ENCODE data around the gene FUBP3.
A peak's percentile ranks its signal among the peaks of the same experiment; 100 is the strongest.

Gene FUBP3

DNA sequence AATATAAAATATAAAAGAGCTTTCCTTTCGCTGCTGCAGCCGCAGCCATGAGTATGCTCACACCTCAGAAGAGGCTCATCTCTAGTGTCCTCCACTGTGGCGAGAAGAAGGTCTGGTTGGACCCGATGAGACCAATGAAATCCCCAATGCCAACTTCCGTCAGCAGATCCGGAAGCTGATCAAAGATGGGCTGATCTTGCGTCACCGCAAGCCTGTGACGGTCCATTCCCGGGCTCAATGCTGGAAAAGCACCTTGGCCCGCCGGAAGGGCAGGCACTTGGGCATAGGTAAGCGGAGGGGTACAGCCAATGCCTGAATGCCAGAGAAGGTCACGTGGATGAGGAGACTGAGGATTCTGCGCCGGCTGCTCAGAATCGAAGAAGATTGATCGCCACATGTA, 72.4 kb downstream of the FUBP3 start:
- Histone ChIP-seq H3K4me1 (ENCODE audit: control insufficient read depth, insufficient read depth, low read length, poor library complexity, severe bottlenecking) (no peaks in the 10 kb centered on the region), H3K4me3 (ENCODE audit: extremely low read depth, insufficient read depth, low read length, poor library complexity, severe bottlenecking) (no peak overlapping the region), H3K27ac (ENCODE audit: low read depth, low read length, severe bottlenecking) (no peak overlapping the region), H3K36me3 (ENCODE audit: control insufficient read depth, insufficient read depth, low read length) (no peaks in the 10 kb centered on the region), H3K9me3 (ENCODE audit: control insufficient read depth, low read length) (no peaks in the 10 kb centered on the region)
- WGBS, 2 experiments (ENCODE audit: insufficient coverage in 2 of 2): 93% methylated on average over 13 to 18 of the region's 18 CpGs

DNA sequence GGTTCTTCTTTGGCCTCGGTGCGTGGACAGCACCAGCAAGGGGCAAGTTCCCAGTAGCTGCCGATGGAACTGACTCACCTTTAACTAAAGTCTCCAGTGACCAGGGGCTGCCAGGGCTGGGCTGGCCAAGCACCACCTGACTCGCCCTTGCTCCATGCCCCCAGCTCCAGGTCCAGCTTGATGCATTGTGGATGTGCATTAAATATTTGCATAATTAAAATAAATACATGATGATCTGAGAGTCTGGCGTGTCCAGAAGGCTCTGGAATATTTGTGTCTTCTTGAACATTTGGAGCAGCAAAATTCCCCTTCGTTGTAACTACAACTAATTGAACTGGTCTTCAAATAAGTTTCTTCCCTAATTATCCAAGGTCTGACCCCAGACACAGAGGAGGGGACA, 75.5 kb downstream of the FUBP3 start:
- Histone ChIP-seq H3K36me3 (ENCODE audit: control insufficient read depth, insufficient read depth, low read length) (no peaks in the 10 kb centered on the region), H3K4me3 (ENCODE audit: extremely low read depth, insufficient read depth, low read length, poor library complexity, severe bottlenecking) (no peak overlapping the region), H3K9me3 (ENCODE audit: control insufficient read depth, low read length) (no peaks in the 10 kb centered on the region), H3K27ac (ENCODE audit: low read depth, low read length, severe bottlenecking) (no peak overlapping the region), H3K4me1 (ENCODE audit: control insufficient read depth, insufficient read depth, low read length, poor library complexity, severe bottlenecking) (no peaks in the 10 kb centered on the region)
- 88 to 90% methylated on average over 3 to 4 of the region's 6 CpGs for WGBS, 2 experiments (ENCODE audit: insufficient coverage in 2 of 2)

DNA sequence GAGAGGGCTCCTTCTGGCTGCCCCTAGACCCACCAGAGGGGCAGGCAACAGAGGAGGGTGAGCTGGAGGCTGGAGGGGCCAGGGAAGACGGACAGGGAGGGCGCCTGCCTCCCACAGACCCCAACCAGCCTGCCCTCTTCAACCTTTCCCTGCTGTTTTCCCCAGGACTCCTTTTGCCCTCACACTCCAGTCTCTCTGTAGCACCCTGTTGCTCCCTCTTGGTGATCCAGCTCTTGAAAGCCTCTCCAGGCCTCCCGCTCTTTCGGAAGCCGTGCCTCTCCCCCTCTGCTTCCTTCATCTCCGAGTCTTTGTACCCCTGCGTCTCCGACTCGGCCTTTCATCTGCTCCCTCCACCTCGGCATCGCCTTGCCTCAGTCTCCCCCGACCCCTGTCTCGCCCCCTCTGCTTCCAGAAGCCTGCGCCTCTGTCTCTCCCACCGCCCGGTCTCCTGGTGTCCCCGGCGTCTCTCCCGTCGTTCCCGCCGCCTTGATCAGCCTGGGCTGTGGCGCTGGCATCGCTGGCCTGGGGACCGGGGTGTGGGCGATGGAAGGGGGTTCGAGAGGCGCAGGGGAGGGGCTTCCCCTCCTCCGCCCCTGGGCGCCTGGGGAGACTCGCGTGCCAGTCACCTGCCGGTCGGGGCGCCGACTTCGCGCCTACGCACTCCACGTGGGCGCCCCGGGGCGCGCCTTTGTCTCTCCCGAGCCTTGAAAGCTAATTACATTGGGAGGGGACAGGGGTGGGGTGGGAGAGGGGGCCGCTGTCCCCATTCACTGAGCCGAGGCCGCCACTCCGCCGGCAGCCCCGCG, 79.7 kb downstream of the FUBP3 start:
- 14 to 24% methylated on average over 21 to 29 of the region's 52 CpGs for WGBS, 2 experiments (ENCODE audit: insufficient coverage in 2 of 2)
- Histone ChIP-seq H3K4me3 (ENCODE audit: extremely low read depth, insufficient read depth, low read length, poor library complexity, severe bottlenecking) (no peak overlapping the region), H3K36me3 (ENCODE audit: control insufficient read depth, insufficient read depth, low read length) (no peaks in the 10 kb centered on the region)

DNA sequence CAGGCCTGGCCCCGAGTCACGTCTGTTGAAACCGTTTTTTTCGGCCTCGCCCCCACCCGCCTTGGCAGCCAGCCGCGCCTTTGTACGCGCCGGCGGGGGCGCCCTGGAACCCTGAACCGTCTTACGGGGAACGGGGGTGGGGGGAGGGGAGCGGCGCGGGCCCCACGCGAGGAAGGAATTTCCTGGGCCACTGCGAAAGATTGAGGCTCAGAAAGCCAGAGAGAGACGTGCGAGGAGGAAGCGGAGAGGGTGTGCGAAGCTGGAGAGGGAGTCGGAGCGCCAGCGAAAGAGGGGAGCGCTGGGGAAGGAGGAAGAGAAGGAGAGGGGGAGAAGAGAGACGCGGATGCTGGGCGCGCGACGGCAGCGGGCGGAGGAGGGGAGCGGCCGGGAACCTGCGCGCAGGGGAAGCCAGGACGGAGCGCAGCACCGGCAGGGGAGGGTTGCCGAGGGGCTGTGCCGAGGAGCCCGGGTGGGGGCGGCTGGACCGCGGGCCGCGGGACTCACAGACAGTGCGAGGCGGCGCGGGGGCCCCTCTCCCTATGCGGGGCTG, 80.4 kb downstream of the FUBP3 start:
- no peaks in the 10 kb centered on the region for H3K9me3 ChIP-seq (ENCODE audit: control insufficient read depth, low read length)
- H3K4me1 ChIP-seq (ENCODE audit: control insufficient read depth, insufficient read depth, low read length, poor library complexity, severe bottlenecking): peaks cover 2% of the 10 kb centered on the region
- H3K27ac ChIP-seq (ENCODE audit: low read depth, low read length, severe bottlenecking): no peak overlapping the region
- WGBS, 2 experiments (ENCODE audit: insufficient coverage in 2 of 2): 0 to 1% methylated on average over 34 to 55 of the region's 58 CpGs
- H3K4me3 ChIP-seq (ENCODE audit: extremely low read depth, insufficient read depth, low read length, poor library complexity, severe bottlenecking): no peak overlapping the region
- no peaks in the 10 kb centered on the region for H3K36me3 ChIP-seq (ENCODE audit: control insufficient read depth, insufficient read depth, low read length)

More for the DNA sequence above, 79.7 kb downstream of the FUBP3 start:
- no peak overlapping the region for H3K27ac ChIP-seq (ENCODE audit: low read depth, low read length, severe bottlenecking)
- no peaks in the 10 kb centered on the region for H3K9me3 ChIP-seq (ENCODE audit: control insufficient read depth, low read length)
- peaks cover 2% of the 10 kb centered on the region for H3K4me1 ChIP-seq (ENCODE audit: control insufficient read depth, insufficient read depth, low read length, poor library complexity, severe bottlenecking)

DNA sequence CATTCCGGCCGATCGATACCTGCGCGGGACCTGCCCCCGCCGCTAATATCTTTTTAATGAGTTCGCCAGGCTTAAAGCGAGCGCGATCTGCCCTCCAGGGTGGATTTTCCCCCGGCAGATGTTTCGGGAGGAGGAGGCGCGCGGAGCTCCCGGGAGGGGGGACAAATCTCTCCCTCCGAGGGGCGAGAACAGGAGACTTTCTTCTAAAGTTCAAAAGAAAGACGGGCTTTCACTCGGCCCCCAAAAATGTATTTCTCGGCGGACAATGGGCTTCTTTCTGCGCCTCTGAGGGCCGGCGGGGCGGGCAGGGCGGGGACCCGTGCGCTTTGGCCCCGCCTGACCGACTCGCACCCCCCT, 80.9 kb downstream of the FUBP3 start:
- no peak overlapping the region for H3K27ac ChIP-seq (ENCODE audit: low read depth, low read length, severe bottlenecking)
- H3K4me3 ChIP-seq (ENCODE audit: extremely low read depth, insufficient read depth, low read length, poor library complexity, severe bottlenecking): peak overlapping the region; percentile 5
- H3K4me1 ChIP-seq (ENCODE audit: control insufficient read depth, insufficient read depth, low read length, poor library complexity, severe bottlenecking): peaks cover 2% of the 10 kb centered on the region
- WGBS, 2 experiments (ENCODE audit: insufficient coverage in 2 of 2): 0 to 1% methylated on average over 23 to 33 of the region's 33 CpGs
- H3K36me3 ChIP-seq (ENCODE audit: control insufficient read depth, insufficient read depth, low read length): no peaks in the 10 kb centered on the region
- no peaks in the 10 kb centered on the region for H3K9me3 ChIP-seq (ENCODE audit: control insufficient read depth, low read length)

DNA sequence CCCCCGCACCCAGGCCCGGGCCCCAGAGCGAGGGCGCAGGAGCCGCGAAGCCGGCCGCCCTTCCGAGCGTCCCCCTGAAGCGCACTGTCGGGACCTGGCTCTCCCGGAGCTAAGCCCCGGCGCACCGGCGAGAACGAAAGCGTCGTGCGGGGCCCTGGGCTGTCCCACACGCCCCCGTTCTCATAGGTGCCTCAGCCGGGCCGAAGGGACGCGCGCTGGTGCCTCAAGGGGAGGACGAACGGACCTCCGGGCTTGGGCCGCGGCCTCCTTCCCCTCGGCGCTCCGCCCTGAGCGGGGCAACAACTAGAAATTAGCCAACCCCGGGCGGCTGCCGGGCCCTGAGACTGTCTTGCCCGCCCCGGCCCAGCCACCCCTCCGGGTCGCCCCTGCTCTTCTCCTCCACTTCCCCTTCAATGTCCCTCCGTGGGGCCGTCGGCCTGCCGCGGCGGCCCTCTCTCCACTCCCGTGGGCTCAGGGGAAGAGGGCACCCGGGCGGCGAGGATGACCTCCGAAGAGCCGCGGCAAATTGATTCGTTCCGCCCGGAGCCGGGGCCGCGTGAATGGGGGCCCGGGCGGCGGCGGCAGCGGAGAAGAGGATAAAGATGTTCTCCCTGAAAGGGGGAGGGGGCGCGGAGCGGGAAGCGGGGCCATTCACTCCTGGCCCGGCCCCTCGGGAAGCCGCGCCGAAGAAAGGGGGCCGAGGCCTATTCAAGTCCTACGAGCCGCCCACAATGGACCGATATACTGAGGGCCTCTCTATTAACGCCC, 81.5 kb downstream of the FUBP3 start:
- Histone ChIP-seq H3K4me3 (ENCODE audit: extremely low read depth, insufficient read depth, low read length, poor library complexity, severe bottlenecking) (peak overlapping the region; percentile 5), H3K27ac (ENCODE audit: low read depth, low read length, severe bottlenecking) (no peak overlapping the region), H3K4me1 (ENCODE audit: control insufficient read depth, insufficient read depth, low read length, poor library complexity, severe bottlenecking) (peaks cover 6% of the 10 kb centered on the region), H3K36me3 (ENCODE audit: control insufficient read depth, insufficient read depth, low read length) (no peaks in the 10 kb centered on the region), H3K9me3 (ENCODE audit: control insufficient read depth, low read length) (no peaks in the 10 kb centered on the region)
- WGBS, 2 experiments (ENCODE audit: insufficient coverage in 2 of 2): 0 to 1% methylated on average over 53 to 79 of the region's 82 CpGs

- WGBS, 2 experiments (ENCODE audit: insufficient coverage in 2 of 2): 1 to 2% methylated on average over 42 to 44 of the region's 47 CpGs
- Histone ChIP-seq H3K4me3 (ENCODE audit: extremely low read depth, insufficient read depth, low read length, poor library complexity, severe bottlenecking) (no peak overlapping the region), H3K27ac (ENCODE audit: low read depth, low read length, severe bottlenecking) (no peak overlapping the region), H3K36me3 (ENCODE audit: control insufficient read depth, insufficient read depth, low read length) (no peaks in the 10 kb centered on the region), H3K9me3 (ENCODE audit: control insufficient read depth, low read length) (no peaks in the 10 kb centered on the region), H3K4me1 (ENCODE audit: control insufficient read depth, insufficient read depth, low read length, poor library complexity, severe bottlenecking) (peaks cover 7% of the 10 kb centered on the region)
Measured at GRCh38 chr9:130661451-130662098, 82.2 kb downstream of the FUBP3 start.

DNA sequence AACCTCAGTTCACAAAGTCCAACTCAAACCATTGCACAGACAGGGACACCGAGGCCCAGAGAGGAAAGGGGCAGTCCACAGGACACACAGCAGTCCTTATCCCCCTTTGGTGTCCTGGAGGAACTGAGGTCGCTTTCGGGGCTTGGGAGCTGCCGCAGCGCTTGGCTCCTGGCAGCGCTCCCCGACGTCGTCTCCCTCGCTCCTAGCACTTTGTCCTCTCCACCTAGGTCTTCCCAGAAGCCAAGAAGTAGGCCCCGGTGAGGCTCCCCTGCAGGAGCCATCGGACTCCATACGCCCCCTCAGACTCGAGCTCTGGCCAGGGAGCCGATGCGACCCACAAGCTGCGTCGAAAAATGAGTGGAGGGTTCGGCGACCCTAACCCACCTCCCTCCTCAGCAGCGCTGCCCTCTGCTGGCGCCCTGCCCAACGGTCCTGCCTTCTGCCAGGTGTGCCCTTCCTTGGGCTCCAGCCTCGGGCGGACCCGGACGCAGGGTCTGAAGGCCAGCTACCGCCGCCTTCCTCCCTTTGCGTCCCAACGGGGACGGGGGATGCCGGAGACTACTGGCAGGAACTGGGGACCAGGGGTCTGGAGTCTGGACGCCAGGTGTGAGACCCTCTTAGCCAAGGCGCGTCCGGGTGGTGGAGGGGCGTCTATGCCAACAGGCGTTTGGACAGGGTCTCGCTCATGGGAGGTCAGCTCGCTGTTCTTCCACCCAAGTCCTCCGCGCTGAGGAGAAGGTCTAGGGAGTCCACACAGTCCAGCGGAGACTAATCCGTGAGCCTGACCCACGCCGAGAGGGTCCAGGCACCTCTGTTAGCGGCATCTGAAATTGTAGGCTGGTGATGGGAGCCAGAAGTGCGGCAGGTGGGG, 83.0 kb downstream of the FUBP3 start:
- no peak overlapping the region for H3K27ac ChIP-seq (ENCODE audit: low read depth, low read length, severe bottlenecking)
- no peak overlapping the region for H3K4me3 ChIP-seq (ENCODE audit: extremely low read depth, insufficient read depth, low read length, poor library complexity, severe bottlenecking)
- WGBS, 2 experiments (ENCODE audit: insufficient coverage in 2 of 2): 4 to 7% methylated on average over 42 to 44 of the region's 49 CpGs
- H3K36me3 ChIP-seq (ENCODE audit: control insufficient read depth, insufficient read depth, low read length): no peaks in the 10 kb centered on the region
- H3K9me3 ChIP-seq (ENCODE audit: control insufficient read depth, low read length): no peaks in the 10 kb centered on the region
- H3K4me1 ChIP-seq (ENCODE audit: control insufficient read depth, insufficient read depth, low read length, poor library complexity, severe bottlenecking): peaks cover 10% of the 10 kb centered on the region

GRCh38 chr9:130662970-130663257, 83.5 kb downstream of the FUBP3 start:
- H3K9me3 ChIP-seq (ENCODE audit: control insufficient read depth, low read length): no peaks in the 10 kb centered on the region
- WGBS, 2 experiments (ENCODE audit: insufficient coverage in 2 of 2): 0 to 1% methylated on average over 7 to 15 of the region's 15 CpGs
- no peaks in the 10 kb centered on the region for H3K36me3 ChIP-seq (ENCODE audit: control insufficient read depth, insufficient read depth, low read length)
- H3K4me3 ChIP-seq (ENCODE audit: extremely low read depth, insufficient read depth, low read length, poor library complexity, severe bottlenecking): no peak overlapping the region
- peaks cover 10% of the 10 kb centered on the region for H3K4me1 ChIP-seq (ENCODE audit: control insufficient read depth, insufficient read depth, low read length, poor library complexity, severe bottlenecking)
- no peak overlapping the region for H3K27ac ChIP-seq (ENCODE audit: low read depth, low read length, severe bottlenecking)
